ENCODE measurements around the gene MYO16.

GRCh38 chr13:108919036-108919907, 289.9 kb downstream of the MYO16 start:
- no peak for TF ChIP-seq POLR2AphosphoS5 (IDR thresholded peaks at IDR 0.05)
- no peak for TF ChIP-seq CTCF (IDR thresholded peaks at IDR 0.05)

Measured in breast epithelium (tissue), 3 donors.